ENCODE results near the gene LMBRD2. TPM values are rescaled to one million over a fixed set of nuclear protein-coding genes. Genes with fewer than 3 reads are reported as not detected.
"Not testable (repeated sequence)": the region's sequence is repeated elsewhere in the genome, so short reads cannot be mapped to it uniquely, and the experiment has no call there.

Gene LMBRD2
- total RNA-seq: 5.1 and 13.8 TPM in 2 replicates

GRCh38 chr5:36151434-36152323 lies at the start of gene LMBRD2, which contains the start of gene SKP2:
Gene LMBRD2 (minus strand): TSS chr5:36151887. CDS start chr5:36143349, 8,538 bp downstream.
Gene SKP2 (plus strand): TSS chr5:36152111. CDS start chr5:36152263, 152 bp downstream.
- peak; percentile 94 for DNase-seq (ENCODE audit: low read depth, low spot score)

DNA sequence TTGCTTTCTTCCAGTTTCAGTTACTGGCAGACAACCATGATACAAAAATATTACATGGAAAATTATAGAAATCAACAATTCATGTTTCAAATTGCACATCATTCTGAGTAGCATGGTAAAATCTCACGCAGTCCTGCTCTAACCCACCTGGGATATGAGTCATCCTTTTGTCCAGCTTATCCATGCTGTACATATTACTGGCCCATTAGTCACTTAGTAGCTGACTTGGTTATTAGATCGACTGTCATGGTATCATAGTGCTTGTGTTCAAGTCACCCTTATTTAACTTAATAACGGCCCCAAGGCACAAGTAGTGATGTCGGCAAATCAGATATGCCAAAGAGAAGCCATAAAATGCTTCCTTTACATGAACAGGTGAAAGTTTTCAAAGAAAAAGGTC lies 48.8 kb upstream of the LMBRD2 start:
- DNase-seq (ENCODE audit: low read depth, low spot score): peak; percentile 15

DNA sequence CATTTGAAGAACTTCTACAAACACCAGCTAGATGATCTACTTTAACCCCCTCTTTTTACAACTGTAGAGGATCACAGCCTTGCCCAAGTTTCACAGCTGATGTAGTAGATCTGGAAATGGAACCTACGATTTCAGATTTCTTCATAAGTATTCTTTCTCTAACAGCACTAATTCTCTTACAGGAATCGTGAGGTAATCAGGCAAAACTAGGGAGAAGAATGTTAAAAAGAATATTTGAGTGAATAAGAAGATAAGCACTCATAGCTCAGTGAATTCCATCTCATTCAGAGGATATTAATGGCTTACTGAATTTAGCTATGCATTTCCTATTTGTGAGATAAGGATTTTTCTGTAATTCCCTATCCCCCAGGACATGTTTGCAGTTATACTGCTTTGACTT lies 47.9 kb upstream of the LMBRD2 start:
- DNase-seq (ENCODE audit: low read depth, low spot score): no peak

- DNase-seq (ENCODE audit: low read depth, low spot score): not testable (repeated sequence)
Observed at GRCh38 chr5:36198783-36199182, 47.1 kb upstream of the LMBRD2 start.

DNA sequence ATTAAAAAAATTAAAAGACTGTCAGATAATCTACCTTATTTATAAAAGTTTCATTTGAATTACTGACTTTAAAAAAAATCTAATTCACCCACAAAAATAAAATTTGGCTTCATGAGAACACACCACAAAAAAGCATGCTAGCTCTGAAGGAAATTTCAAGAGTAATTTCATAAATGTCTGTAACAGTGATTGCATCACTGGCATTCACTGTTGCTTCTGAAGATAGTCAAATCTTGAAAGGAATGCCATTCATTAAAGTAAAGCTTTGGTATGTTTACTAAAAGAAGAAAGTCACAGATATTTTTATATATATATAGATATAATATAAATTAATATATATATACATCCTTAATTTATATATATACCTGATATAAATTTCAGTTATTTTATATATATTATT lies 46.6 kb upstream of the LMBRD2 start:
- DNase-seq (ENCODE audit: low read depth, low spot score): no peak

DNA sequence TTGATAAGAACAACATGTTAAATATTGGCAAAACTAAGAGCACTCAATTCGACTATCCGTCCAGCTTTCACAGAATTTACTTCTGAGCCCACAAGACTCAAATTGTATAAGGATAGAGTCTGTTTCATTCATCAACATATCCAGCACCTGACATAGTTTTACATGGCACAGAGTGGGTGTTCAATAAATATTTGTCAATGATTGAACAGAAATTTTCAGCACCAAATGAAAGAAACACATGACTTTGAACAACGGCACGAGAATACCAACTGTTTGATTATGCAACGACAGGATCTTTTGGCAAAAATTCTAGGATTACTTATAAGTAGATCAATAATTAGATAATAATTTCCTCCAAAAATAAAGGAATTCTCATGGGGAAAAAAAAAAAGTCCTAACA lies 42.1 kb upstream of the LMBRD2 start:
- no peak for DNase-seq (ENCODE audit: low read depth, low spot score)

GRCh38 chr5:36184408-36184807 lies 32.7 kb upstream of the LMBRD2 start:
- DNase-seq (ENCODE audit: low read depth, low spot score): not testable (repeated sequence)

DNA sequence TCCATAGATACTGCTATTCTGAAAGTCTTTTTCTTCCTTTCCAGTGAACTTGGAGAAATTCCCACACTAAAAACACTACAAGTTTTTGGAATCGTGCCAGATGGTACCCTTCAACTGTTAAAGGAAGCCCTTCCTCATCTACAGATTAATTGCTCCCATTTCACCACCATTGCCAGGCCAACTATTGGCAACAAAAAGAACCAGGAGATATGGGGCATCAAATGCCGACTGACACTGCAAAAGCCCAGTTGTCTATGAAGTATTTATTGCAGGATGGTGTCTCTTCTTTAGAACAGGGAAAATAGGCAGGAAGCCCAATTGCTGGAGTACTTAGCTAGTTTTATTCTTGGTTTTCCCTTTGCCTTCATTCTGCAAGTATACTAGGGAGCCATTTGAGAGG lies 30.1 kb upstream of the LMBRD2 start:
- DNase-seq (ENCODE audit: low read depth, low spot score): no peak

GRCh38 chr5:36180556-36181350 lies 29.1 kb upstream of the LMBRD2 start:
- DNase-seq (ENCODE audit: low read depth, low spot score): no peak

- no peak for DNase-seq (ENCODE audit: low read depth, low spot score)
Observed at GRCh38 chr5:36179950-36180349, 28.3 kb upstream of the LMBRD2 start.

GRCh38 chr5:36178524-36178890 lies 26.8 kb upstream of the LMBRD2 start:
- no peak for DNase-seq (ENCODE audit: low read depth, low spot score)

DNA sequence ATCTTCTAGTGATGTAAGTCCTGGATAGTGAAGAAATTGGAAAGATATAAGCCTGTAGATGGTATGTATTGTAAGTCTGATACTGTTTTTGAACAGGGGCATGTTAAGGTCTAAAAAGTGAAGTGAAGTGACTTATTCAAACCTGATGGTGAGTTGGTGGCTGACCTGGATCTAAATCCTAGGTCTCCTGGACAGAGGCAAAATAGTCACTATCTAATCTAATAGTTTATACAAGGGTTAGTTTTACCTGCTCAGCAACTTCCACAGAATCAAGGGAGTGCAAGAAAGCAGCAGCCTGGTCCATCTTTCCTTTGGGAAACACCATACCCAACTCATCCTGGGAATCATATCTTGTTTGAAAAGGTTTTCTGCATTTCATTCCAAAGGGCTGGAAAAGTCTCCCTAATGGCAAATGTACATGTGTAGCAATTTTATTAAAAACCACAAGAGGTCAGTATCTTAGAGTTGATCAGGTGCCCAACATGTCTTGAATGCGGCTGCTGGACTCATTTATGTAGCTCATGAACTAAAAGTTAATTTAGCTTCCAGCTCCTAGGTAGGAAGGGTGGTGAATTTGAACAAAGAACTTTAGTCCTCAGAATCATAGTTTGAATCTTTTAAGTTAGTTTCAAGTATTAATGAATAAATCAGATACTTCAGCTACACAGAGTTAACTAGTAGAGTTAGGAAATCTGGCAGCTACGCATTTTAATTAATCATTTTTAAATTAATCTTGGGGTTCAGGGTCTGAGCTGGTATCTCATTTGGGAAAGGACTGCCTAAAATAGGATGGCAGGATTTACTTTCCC lies 26.2 kb upstream of the LMBRD2 start:
- peak; percentile 10 for DNase-seq (ENCODE audit: low read depth, low spot score)

DNA sequence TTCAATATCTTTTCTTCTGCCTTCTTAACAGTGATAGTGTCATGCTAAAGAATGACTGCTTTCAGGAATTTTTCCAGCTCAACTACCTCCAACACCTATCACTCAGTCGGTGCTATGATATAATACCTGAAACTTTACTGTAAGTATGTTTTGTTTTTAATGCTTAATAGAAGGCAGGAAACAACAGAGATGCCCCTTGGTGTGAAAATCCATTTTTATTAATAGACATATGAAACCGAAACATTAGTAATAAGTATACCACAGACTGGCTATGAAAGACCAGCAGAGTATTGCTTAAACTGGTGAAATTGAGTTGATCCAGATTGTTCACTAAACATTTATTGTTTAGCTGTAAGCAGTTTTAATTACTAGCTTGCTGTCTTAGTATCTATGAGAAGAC lies 25.5 kb upstream of the LMBRD2 start:
- DNase-seq (ENCODE audit: low read depth, low spot score): no peak

DNA sequence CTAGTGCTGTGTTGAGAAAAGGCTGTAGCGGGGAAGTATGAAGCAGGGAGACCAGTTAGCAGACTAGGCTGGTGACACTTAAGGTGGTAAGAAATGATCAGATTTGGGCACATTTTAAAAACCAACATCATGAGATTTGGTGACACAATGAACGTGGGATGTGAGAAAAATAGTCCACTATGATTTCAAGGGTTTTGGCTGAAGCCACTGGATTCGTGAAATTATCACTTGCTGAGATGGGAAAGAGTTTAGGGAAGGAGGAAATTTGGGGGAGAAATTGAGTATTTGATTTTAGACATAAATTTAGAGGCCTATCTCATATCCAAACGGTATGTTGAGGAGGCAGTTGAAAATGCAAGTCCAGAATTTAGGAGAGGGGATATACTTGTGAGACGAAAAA lies 23.4 kb upstream of the LMBRD2 start:
- no peak for DNase-seq (ENCODE audit: low read depth, low spot score)

GRCh38 chr5:36174119-36174518 lies 22.4 kb upstream of the LMBRD2 start:
- DNase-seq (ENCODE audit: low read depth, low spot score): no peak

GRCh38 chr5:36173426-36173825 lies 21.7 kb upstream of the LMBRD2 start:
- DNase-seq (ENCODE audit: low read depth, low spot score): no peak

DNA sequence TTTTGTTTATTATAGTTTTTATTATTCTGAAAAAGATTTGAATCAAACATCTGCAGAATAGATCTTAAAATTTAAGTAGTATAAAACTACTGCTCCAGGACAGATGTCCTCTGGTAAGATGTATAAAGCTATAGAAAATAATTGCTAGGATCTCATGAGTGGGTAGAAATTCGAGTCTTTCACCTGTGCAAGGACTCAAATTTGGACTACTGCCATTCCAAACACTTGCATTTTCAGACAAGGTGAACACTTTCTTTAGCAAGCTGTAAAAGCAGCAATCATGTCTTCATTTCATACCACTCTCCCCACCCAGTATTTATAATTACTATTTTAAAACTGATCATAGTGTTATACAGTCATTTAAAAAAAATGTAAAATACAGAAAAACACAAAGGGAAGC lies 20.9 kb upstream of the LMBRD2 start:
- DNase-seq (ENCODE audit: low read depth, low spot score): no peak

DNA sequence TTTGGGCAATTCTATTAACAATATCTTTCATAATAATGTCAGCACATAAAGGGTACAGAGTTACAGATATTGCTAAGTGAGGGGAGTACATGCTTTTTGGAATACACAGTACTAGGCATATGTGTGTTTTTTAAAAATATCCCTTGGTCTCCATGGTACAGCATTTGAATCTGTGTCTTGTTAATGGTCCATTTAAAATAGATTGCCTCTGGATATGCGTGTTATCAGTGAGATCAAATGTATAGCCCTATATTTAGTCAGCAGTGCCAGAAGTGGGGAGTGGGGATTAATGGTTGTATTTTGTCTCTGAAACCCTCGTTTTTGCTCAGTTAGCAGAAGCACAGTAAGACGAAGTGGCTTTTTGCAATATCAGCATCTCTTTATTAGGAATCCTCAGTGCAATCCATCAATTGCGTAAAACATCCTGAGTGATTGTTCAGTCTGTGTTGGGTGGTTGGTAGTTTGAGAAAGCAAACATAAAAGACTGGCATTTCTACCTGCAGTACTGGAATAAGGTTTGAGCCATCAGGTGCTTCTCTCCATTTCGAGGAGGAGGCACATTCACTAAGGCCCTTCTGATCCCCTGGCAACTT lies 19.2 kb upstream of the LMBRD2 start:
- no peak for DNase-seq (ENCODE audit: low read depth, low spot score)

DNA sequence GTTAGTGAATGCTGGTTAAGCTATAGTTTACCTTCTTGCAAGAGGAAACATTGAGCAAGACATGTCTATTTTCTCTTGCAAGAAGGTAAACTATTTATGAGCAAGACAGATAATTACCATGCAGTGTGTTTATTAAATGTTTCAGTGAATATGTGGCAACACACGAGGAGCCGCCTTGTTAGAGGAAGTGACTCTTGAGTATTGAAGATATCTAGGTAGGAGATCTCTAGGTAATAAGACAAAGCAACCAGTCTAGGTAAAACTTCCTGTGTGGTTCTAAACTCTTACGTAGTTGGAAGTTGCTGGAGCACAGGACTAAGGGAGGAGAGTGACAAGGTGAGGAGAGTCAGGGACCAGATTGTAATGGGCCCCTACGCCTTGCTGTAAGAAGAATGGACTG lies 17.1 kb upstream of the LMBRD2 start:
- DNase-seq (ENCODE audit: low read depth, low spot score): no peak

- no peak for DNase-seq (ENCODE audit: low read depth, low spot score)
Observed at GRCh38 chr5:36164461-36164860, 12.8 kb upstream of the LMBRD2 start.

GRCh38 chr5:36162810-36163486 lies 11.3 kb upstream of the LMBRD2 start:
- DNase-seq (ENCODE audit: low read depth, low spot score): no peak

Measured in pulmonary artery endothelial cell (primary cell).